ENCODE measurements around the gene PRKCA.

- TF ChIP-seq, protein P1, sequence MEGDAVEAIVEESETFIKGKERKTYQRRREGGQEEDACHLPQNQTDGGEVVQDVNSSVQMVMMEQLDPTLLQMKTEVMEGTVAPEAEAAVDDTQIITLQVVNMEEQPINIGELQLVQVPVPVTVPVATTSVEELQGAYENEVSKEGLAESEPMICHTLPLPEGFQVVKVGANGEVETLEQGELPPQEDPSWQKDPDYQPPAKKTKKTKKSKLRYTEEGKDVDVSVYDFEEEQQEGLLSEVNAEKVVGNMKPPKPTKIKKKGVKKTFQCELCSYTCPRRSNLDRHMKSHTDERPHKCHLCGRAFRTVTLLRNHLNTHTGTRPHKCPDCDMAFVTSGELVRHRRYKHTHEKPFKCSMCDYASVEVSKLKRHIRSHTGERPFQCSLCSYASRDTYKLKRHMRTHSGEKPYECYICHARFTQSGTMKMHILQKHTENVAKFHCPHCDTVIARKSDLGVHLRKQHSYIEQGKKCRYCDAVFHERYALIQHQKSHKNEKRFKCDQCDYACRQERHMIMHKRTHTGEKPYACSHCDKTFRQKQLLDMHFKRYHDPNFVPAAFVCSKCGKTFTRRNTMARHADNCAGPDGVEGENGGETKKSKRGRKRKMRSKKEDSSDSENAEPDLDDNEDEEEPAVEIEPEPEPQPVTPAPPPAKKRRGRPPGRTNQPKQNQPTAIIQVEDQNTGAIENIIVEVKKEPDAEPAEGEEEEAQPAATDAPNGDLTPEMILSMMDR (IDR thresholded peaks at IDR 0.05): no peak
- no peak for TF ChIP-seq POLR2A (IDR thresholded peaks at IDR 0.05)
- no peak for TF ChIP-seq POLR2AphosphoS5 (IDR thresholded peaks at IDR 0.05; ENCODE audit: insufficient read depth in 1 of 2, low read depth in 1 of 2)
These were observed 140.8 kb downstream of the PRKCA start for GRCh38 chr17:66443166-66443565.

All from vagina (tissue), 2 donors.